Fibroblast of lung (primary cell): ENCODE results near the gene OR2V2.

Experiments
- CTCF ChIP-seq, 2 donors: IDR thresholded peaks in 1 of 2; conservative IDR thresholded peaks in 1 of 2; 1 replicate in 1 of 2; 2 replicates in 1 of 2; pipeline ENCODE4 v1.5.1; 2011 to 2012; ENCODE audit warnings: low read length in 2 of 2, control low read depth in 1 of 2, inconsistent platforms in 1 of 2, low read depth in 1 of 2, mild to moderate bottlenecking in 1 of 2
- EZH2 ChIP-seq: IDR thresholded peaks from 2 replicates; pipeline ENCODE4 v1.5.1; 2012; ENCODE audit warnings: low read length, control low read depth, mild to moderate bottlenecking; ENCODE audit errors: missing control alignments

- TF ChIP-seq CTCF (conservative IDR thresholded peaks at IDR 0.05 in 1 of 2, IDR thresholded peaks at IDR 0.05 in 1 of 2; ENCODE audit: low read depth in 1 of 2, low read length in 2 of 2) (no peak), EZH2 (no peak)
Observed at GRCh38 chr5:181130832-181131496, 16.4 kb upstream of the OR2V2 start, which contains the start of gene OR2V1.
